Coronary artery (tissue), 2 donors: ENCODE data around the gene THYN1.

Source experiments
- DNase-seq: peaks from one replicate; pipeline ENCODE4 v3.0.0-alpha.2; 2017; ENCODE audit warnings: low spot score
- H3K27ac ChIP-seq, 2 donors: fragments of 200-600 bp; sonication (generic); one replicate each; pipeline ENCODE4 v1.5.1; 2016 to 2019
- H3K4me3 ChIP-seq: fragments of 200-600 bp; sonication (generic); 2 replicates; pipeline ENCODE4 v1.5.1; 2016; ENCODE audit warnings: mild to moderate bottlenecking, moderate library complexity
- TF ChIP-seq, protein P1 (sequence below): fragments of 200-600 bp; sonication (generic); IDR thresholded peaks from one replicate; pipeline ENCODE4 v1.5.1; 2019; ENCODE audit warnings: antibody characterized with exemption

THYN1 gene

GRCh38 chr11:134254433-134255183, 1.5 kb upstream of the THYN1 start:
- DNase-seq: no peak
- Histone ChIP-seq H3K4me3 (peak overlapping the region; percentile 99), H3K27ac (no peak overlapping the region)
- TF ChIP-seq, protein P1, sequence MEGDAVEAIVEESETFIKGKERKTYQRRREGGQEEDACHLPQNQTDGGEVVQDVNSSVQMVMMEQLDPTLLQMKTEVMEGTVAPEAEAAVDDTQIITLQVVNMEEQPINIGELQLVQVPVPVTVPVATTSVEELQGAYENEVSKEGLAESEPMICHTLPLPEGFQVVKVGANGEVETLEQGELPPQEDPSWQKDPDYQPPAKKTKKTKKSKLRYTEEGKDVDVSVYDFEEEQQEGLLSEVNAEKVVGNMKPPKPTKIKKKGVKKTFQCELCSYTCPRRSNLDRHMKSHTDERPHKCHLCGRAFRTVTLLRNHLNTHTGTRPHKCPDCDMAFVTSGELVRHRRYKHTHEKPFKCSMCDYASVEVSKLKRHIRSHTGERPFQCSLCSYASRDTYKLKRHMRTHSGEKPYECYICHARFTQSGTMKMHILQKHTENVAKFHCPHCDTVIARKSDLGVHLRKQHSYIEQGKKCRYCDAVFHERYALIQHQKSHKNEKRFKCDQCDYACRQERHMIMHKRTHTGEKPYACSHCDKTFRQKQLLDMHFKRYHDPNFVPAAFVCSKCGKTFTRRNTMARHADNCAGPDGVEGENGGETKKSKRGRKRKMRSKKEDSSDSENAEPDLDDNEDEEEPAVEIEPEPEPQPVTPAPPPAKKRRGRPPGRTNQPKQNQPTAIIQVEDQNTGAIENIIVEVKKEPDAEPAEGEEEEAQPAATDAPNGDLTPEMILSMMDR: no peak

DNA sequence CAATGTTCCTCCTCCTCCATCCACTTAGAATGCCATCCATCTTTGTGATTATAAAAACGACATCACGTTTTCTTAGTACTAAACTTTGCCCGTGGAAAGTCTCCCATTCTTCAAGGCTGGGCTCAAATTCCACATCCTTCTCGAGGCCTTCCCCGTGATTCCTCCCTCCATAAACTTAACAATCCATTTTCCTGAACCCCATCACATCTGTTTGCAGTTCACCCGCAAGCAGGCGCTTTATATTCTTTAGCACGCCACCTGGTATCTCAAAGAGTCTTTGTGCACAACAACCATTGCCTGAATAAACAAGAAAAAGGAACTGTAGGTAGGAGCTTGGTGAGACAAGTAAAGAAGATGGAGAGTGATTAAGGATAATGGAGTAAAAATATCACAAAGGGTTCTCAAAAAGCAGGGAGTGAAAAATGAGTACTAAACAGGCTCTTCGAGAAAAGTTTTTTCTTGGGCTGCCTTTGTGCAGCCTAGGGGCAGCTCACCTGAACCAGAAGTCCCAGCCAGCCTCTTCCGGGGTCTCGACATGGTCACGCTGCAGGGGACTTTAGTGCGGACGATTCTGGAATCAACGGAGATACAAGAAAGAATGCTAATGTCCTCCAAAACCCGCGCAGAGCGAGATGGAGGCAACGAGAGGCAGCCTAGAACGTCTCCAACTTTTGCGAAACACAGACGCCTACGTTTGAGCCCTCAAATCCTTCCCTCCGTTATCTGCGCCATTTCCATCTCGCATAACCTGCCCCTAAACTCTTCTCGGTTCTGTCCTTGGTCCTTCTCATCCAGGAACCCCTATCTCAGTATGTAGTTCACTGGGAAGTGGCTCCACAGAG, 585 bp downstream of the THYN1 start:
- DNase-seq: no peak
- TF ChIP-seq, protein P1: no peak
- H3K27ac ChIP-seq: peak overlapping the region in 1 of 2 donors; percentile 86
- H3K4me3 ChIP-seq: peak overlapping the region; percentile 99

GRCh38 chr11:134250675-134251074, 2.5 kb downstream of the THYN1 start:
- DNase-seq: no peak
- TF ChIP-seq, protein P1: no peak
- Histone ChIP-seq H3K4me3 (no peak overlapping the region), H3K27ac (no peak overlapping the region)

GRCh38 chr11:134250246-134250645, 2.9 kb downstream of the THYN1 start:
- Histone ChIP-seq H3K27ac (no peak overlapping the region), H3K4me3 (no peak overlapping the region)
- TF ChIP-seq, protein P1: no peak
- no peak for DNase-seq

- DNase-seq: no peak
- Histone ChIP-seq H3K4me3 (no peak overlapping the region), H3K27ac (no peak overlapping the region)
- TF ChIP-seq, protein P1: no peak
Observed at GRCh38 chr11:134248910-134249480, 4.2 kb downstream of the THYN1 start.

DNA sequence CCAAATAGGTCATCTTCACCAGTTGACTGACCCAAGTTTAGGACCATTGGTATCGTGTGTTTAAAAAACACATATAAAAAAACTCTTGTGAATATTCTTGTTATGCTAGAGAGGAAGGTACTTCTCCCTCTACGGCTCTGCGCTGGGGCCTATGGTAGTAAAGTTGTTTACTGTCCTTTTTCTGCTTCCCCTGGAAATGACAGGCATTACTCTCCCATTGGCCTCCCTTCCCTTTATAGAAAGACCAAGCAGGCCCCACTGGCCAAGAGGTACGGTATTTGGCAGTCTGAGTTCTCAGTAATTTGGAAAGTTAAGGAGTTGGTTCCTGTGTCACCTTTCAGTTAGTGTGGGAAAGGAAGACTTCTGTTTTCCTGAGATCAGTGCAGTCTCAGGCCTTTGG, 6.5 kb downstream of the THYN1 start:
- DNase-seq: no peak
- TF ChIP-seq, protein P1: no peak
- H3K4me3 ChIP-seq: no peak overlapping the region
- no peak overlapping the region for H3K27ac ChIP-seq
